ENCODE measurements around the gene P4HB. TPM values are rescaled to one million over a fixed set of nuclear protein-coding genes. Genes with fewer than 3 reads are reported as not detected.
A peak's percentile ranks its signal among the peaks of the same experiment; 100 is the strongest.

P4HB gene
- total and polyA plus RNA-seq, 8 donors: 876 to 2,130 (median 1,346) TPM

DNA sequence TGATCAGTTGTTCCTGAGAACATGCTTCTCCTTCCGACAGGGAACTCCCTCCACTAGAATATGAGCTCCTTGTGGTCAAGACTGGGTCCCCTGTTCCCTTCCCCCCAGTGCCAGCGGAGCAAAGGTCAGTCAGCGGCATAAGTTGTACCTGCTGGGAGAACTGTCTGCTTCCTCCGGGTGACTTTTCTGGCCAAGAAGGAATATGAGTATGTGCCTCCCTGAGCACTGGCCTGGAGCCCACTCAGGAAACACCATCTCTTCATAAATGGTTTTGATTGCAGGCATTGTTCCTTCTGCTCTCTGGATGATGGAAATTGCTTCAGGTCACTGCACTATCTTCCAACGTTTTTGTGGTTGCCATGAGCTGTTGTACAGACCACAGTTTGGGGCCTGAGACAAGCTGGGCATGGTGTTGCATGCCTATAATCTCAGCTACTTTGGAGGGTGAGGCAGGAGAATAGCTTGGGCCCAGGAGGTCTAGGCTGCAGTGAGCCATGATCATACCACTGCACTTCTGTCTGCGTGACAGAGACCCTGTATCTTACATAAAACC, 2.9 kb upstream of the P4HB start:
- intact Hi-C loops (cut with DNase I): no loop called here
- FAIRE-seq: no peak
- ATAC-seq: no peak
- Histone ChIP-seq H3K36me3 (peaks cover 0 to 9% (median 8%) of the 10 kb centered on the region in 3 donors), H3K9me3 (no peaks in the 10 kb centered on the region), H3K27me3 (no peaks in the 10 kb centered on the region), H3K4me1 (peaks cover 27 to 51% (median 34%) of the 10 kb centered on the region in 3 donors), H3K27ac (peak overlapping the region; percentile 91 to 98 (median 96)), H3K4me3 (peak overlapping the region in 2 of 4 donors; percentile 64 to 70)
- TF ChIP-seq, protein P1, sequence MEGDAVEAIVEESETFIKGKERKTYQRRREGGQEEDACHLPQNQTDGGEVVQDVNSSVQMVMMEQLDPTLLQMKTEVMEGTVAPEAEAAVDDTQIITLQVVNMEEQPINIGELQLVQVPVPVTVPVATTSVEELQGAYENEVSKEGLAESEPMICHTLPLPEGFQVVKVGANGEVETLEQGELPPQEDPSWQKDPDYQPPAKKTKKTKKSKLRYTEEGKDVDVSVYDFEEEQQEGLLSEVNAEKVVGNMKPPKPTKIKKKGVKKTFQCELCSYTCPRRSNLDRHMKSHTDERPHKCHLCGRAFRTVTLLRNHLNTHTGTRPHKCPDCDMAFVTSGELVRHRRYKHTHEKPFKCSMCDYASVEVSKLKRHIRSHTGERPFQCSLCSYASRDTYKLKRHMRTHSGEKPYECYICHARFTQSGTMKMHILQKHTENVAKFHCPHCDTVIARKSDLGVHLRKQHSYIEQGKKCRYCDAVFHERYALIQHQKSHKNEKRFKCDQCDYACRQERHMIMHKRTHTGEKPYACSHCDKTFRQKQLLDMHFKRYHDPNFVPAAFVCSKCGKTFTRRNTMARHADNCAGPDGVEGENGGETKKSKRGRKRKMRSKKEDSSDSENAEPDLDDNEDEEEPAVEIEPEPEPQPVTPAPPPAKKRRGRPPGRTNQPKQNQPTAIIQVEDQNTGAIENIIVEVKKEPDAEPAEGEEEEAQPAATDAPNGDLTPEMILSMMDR (IDR thresholded peaks at IDR 0.05): no peak
- 44 to 51% methylated on average over 6 of the region's 6 CpGs for WGBS, 2 donors
- DNase-seq: peak in 2 of 6 donors; percentile 50 to 54

GRCh38 chr17:81860756-81861568, 627 bp upstream of the P4HB start:
- DNase-seq: peak; percentile 99 to 100 (median 100)
- peak; percentile 73 to 86 (median 78) for ATAC-seq
- H3K4me1 ChIP-seq: peaks cover 14 to 42% (median 25%) of the 10 kb centered on the region in 3 donors
- peak overlapping the region; percentile 91 to 98 (median 96) for H3K27ac ChIP-seq
- intact Hi-C loops (cut with DNase I): no loop called here
- peak; percentile 92 for FAIRE-seq
- H3K4me3 ChIP-seq: peak overlapping the region; percentile 44 to 78 (median 67)
- H3K36me3 ChIP-seq: peaks cover 0 to 17% (median 15%) of the 10 kb centered on the region in 3 donors
- H3K27me3 ChIP-seq: no peaks in the 10 kb centered on the region
- 0 to 1% methylated on average over 60 to 74 of the region's 74 CpGs for WGBS, 2 donors
- H3K9me3 ChIP-seq: no peaks in the 10 kb centered on the region
- TF ChIP-seq, protein P1 (IDR thresholded peaks at IDR 0.05): peak in 1 of 4 donors; percentile 17

- intact Hi-C loops (cut with DNase I): no loop called here
- FAIRE-seq (no peak), DNase-seq (peak in 2 of 6 donors; percentile 54 to 61), ATAC-seq (no peak)
- H3K27me3 ChIP-seq: no peaks in the 10 kb centered on the region
- 21 to 26% methylated on average over 23 of the region's 23 CpGs for WGBS, 2 donors
- H3K36me3 ChIP-seq: peaks cover 0 to 26% (median 22%) of the 10 kb centered on the region in 3 donors
- peak overlapping the region; percentile 90 to 99 (median 98) for H3K4me3 ChIP-seq
- H3K27ac ChIP-seq: peak overlapping the region; percentile 86 to 95 (median 90)
- H3K9me3 ChIP-seq: no peaks in the 10 kb centered on the region
- TF ChIP-seq, protein P1 (IDR thresholded peaks at IDR 0.05): no peak
- H3K4me1 ChIP-seq: peaks cover 6 to 40% (median 22%) of the 10 kb centered on the region in 3 donors
Observed at GRCh38 chr17:81858967-81859905, 1.1 kb downstream of the P4HB start.

DNA sequence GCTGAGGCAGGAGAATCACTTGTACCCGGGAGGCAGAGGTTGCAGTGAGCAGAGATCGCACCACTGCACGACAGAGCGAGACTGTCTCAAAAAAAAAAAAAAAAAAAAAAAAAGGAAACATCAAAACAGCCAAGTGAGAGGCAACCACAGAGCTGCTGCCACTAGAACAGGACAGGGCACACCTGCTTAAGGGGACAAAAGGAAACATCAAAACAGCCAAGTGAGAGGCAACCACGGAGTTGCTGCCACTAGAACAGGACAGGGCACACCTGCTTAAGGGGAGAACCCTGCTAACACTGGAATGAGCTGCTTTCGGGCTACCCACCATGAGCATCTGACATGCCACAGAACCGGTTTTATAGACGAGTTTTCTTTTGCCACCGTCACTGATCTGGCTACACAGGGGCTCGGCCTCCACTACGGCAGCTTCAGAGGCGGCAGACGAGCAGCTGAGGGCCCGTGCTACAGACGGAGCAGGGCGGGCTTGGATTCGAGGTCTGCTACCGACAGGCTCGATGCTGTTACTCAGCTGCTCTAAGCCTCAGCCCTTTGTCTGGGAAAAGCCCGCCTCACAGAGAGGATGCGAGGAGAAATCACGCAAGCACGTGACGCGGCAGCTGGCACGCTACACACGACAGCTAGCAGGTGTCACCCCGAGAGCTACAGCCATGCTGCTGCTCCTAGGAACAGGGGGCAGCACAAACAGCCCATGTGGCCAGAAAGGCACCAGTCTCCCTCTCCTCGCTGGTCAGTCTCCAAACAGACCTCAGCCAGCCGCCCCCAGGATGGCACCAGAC, 2.0 kb downstream of the P4HB start:
- Histone ChIP-seq H3K4me3 (peak overlapping the region; percentile 90 to 99 (median 98)), H3K9me3 (no peaks in the 10 kb centered on the region), H3K27me3 (no peaks in the 10 kb centered on the region), H3K4me1 (peaks cover 6 to 37% (median 17%) of the 10 kb centered on the region in 3 donors), H3K27ac (peak overlapping the region in 1 of 4 donors; percentile 88), H3K36me3 (peaks cover 0 to 34% (median 30%) of the 10 kb centered on the region in 3 donors)
- TF ChIP-seq, protein P1 (IDR thresholded peaks at IDR 0.05): no peak
- intact Hi-C loops (cut with DNase I): no loop called here
- no peak for FAIRE-seq
- ATAC-seq: no peak
- DNase-seq: peak in 3 of 6 donors; percentile 48 to 77 (median 66)
- WGBS, 2 donors: 38 to 40% methylated on average over 30 of the region's 30 CpGs

Measured in pancreas (tissue), 10 donors.